WTC11 (cell line): ENCODE measurements around the gene BACH2. TPM values are rescaled to one million over a fixed set of nuclear protein-coding genes. Genes with fewer than 3 reads are reported as not detected.

Experiments used
- ATAC-seq: fragments of 200-7000 bp; cut with Tn5 transposase; 2 replicates; pipeline ENCODE4 v1.10.0; 2021; ENCODE audit warnings: mild to moderate bottlenecking, moderate library complexity
- CTCF ChIA-PET: fragments of 300-600 bp; sonication (Branson Sonifier 250); formaldehyde crosslinking; loops from one replicate; lab custom pipeline; 2021; ENCODE audit warnings: antibody characterized with exemption; lab: Charles Lee
- POLR2A ChIA-PET: fragments of 350-600 bp; sonication (Branson Sonifier 250); formaldehyde crosslinking; loops from one replicate; lab custom pipeline; 2021; ENCODE audit warnings: antibody characterized with exemption; lab: Charles Lee
- DNase-seq: peaks from one replicate; pipeline ENCODE4 v3.0.0; 2021; ENCODE audit warnings: low spot score
- H3K27ac Mint-ChIP-seq: 2 replicates; pipeline ENCODE4 v1.8.0; 2021; ENCODE audit warnings: mixed read lengths
- H3K27me3 Mint-ChIP-seq: 2 replicates; pipeline ENCODE4 v1.8.0; 2021; ENCODE audit warnings: low read depth, mild to moderate bottlenecking, moderate library complexity, mixed read lengths
- H3K36me3 Mint-ChIP-seq: 2 replicates; pipeline ENCODE4 v1.8.0; 2021; ENCODE audit warnings: mixed read lengths
- H3K4me1 Mint-ChIP-seq: 2 replicates; pipeline ENCODE4 v1.8.0; 2022; ENCODE audit warnings: mixed read lengths
- H3K4me3 Mint-ChIP-seq: 2 replicates; pipeline ENCODE4 v1.8.0; 2021; ENCODE audit warnings: mild to moderate bottlenecking, moderate library complexity, mixed read lengths
- H3K9me3 Mint-ChIP-seq: 2 replicates; pipeline ENCODE4 v1.8.0; 2021; ENCODE audit warnings: mixed read lengths
- ATF1 ChIP-seq: sonication (generic); formaldehyde crosslinking; IDR thresholded peaks from 2 replicates; pipeline ENCODE4 v1.8.1; 2023; ENCODE audit warnings: mild to moderate bottlenecking, moderate library complexity, missing genetic modification reagents
- EMX1 ChIP-seq: fragments of 250-450 bp; sonication (Bioruptor Pico); IDR thresholded peaks from 2 replicates; pipeline ENCODE4 v1.8.0; 2021; ENCODE audit warnings: mild to moderate bottlenecking
- ESRRA ChIP-seq: sonication (generic); formaldehyde crosslinking; IDR thresholded peaks from 2 replicates; pipeline ENCODE4 v1.8.1; 2022; ENCODE audit warnings: mild to moderate bottlenecking, missing genetic modification reagents, borderline replicate concordance
- FOXK1 ChIP-seq: sonication (generic); formaldehyde crosslinking; IDR thresholded peaks from 2 replicates; pipeline ENCODE4 v1.8.0; 2022; ENCODE audit warnings: mild to moderate bottlenecking, moderate library complexity, missing genetic modification reagents
- GABPB1 ChIP-seq: sonication (generic); formaldehyde crosslinking; IDR thresholded peaks from 2 replicates; pipeline ENCODE4 v1.8.1; 2023; ENCODE audit warnings: mild to moderate bottlenecking, missing genetic modification reagents
- HMGA2 ChIP-seq: fragments of 250-450 bp; sonication (Bioruptor Pico); IDR thresholded peaks from 2 replicates; pipeline ENCODE4 v1.4.0; 2021; ENCODE audit warnings: mild to moderate bottlenecking, moderate library complexity
- JAZF1 ChIP-seq: fragments of 250-450 bp; sonication (Bioruptor Pico); IDR thresholded peaks from 2 replicates; pipeline ENCODE4 v1.9.0; 2021; ENCODE audit warnings: moderate library complexity, mild to moderate bottlenecking, inconsistent platforms
- MXD4 ChIP-seq: fragments of 250-450 bp; sonication (Bioruptor Pico); IDR thresholded peaks from 2 replicates; pipeline ENCODE4 v1.8.0; 2021; ENCODE audit warnings: mild to moderate bottlenecking, moderate library complexity, borderline replicate concordance
- MYBL2 ChIP-seq: sonication (generic); formaldehyde crosslinking; IDR thresholded peaks from 2 replicates; pipeline ENCODE4 v1.8.1; 2023; ENCODE audit warnings: mild to moderate bottlenecking, moderate library complexity, missing genetic modification reagents
- RELA ChIP-seq: sonication (generic); formaldehyde crosslinking; IDR thresholded peaks from 2 replicates; pipeline ENCODE4 v1.8.1; 2022; ENCODE audit warnings: missing genetic modification reagents, mild to moderate bottlenecking, borderline replicate concordance
- RORB ChIP-seq: fragments of 250-450 bp; sonication (Bioruptor Pico); IDR thresholded peaks from 2 replicates; pipeline ENCODE4 v1.9.0; 2021; ENCODE audit warnings: mild to moderate bottlenecking
- SP1 ChIP-seq: sonication (generic); formaldehyde crosslinking; conservative IDR thresholded peaks from 2 replicates; pipeline ENCODE4 v1.8.1; 2022; ENCODE audit warnings: missing genetic modification reagents
- TEAD1 ChIP-seq: sonication (generic); formaldehyde crosslinking; IDR thresholded peaks from 2 replicates; pipeline ENCODE4 v1.8.0; 2022; ENCODE audit warnings: mild to moderate bottlenecking, missing genetic modification reagents
- TEAD4 ChIP-seq: sonication (generic); formaldehyde crosslinking; IDR thresholded peaks from 2 replicates; pipeline ENCODE4 v1.8.0; 2022; ENCODE audit warnings: mild to moderate bottlenecking, missing genetic modification reagents
- TP53 ChIP-seq: sonication (generic); formaldehyde crosslinking; IDR thresholded peaks from 2 replicates; pipeline ENCODE4 v1.8.1; 2023; ENCODE audit warnings: mild to moderate bottlenecking, missing genetic modification reagents
- ZNF121 ChIP-seq: sonication (generic); formaldehyde crosslinking; IDR thresholded peaks from 2 replicates; pipeline ENCODE4 v1.8.0; 2023; ENCODE audit warnings: missing genetic modification reagents
- ZNF219 ChIP-seq: sonication (generic); formaldehyde crosslinking; IDR thresholded peaks from 2 replicates; pipeline ENCODE4 v1.8.0; 2023; ENCODE audit warnings: missing genetic modification reagents, mild to moderate bottlenecking, borderline replicate concordance
- ZNF232 ChIP-seq: sonication (generic); formaldehyde crosslinking; IDR thresholded peaks from 2 replicates; pipeline ENCODE4 v1.8.0; 2022; ENCODE audit warnings: mild to moderate bottlenecking, missing genetic modification reagents
- ZNF396 ChIP-seq: fragments of 250-450 bp; sonication (Bioruptor Pico); IDR thresholded peaks from 2 replicates; pipeline ENCODE4 v1.8.0; 2021; ENCODE audit warnings: mild to moderate bottlenecking, moderate library complexity, borderline replicate concordance
- total RNA-seq: library from RNA; stranded (reverse); gene quantifications from 3 replicates; pipeline ENCODE4 v1.2.3, GENCODE V29; 2021
- TF ChIP-seq, protein P1 (sequence below): sonication (generic); formaldehyde crosslinking; conservative IDR thresholded peaks from 2 replicates; pipeline ENCODE4 v1.8.1; 2023; ENCODE audit warnings: mild to moderate bottlenecking, low read depth, missing genetic modification reagents, moderate library complexity
- TF ChIP-seq, protein P2 (sequence below): sonication (generic); formaldehyde crosslinking; IDR thresholded peaks from 2 replicates; pipeline ENCODE4 v1.8.0; 2022; ENCODE audit warnings: mild to moderate bottlenecking, missing genetic modification reagents
- TF ChIP-seq, protein P3 (sequence below): fragments of 250-450 bp; sonication (Bioruptor Pico); IDR thresholded peaks from 2 replicates; pipeline ENCODE4 v1.9.0; 2021; ENCODE audit warnings: mild to moderate bottlenecking, borderline replicate concordance
- TF ChIP-seq, protein P4 (sequence below): sonication (generic); formaldehyde crosslinking; IDR thresholded peaks from 2 replicates; pipeline ENCODE4 v1.8.0; 2023; ENCODE audit warnings: missing genetic modification reagents, mild to moderate bottlenecking, borderline replicate concordance

BACH2 gene
- total RNA-seq, 1 experiment from 2014 or later: 5.9 TPM

DNA sequence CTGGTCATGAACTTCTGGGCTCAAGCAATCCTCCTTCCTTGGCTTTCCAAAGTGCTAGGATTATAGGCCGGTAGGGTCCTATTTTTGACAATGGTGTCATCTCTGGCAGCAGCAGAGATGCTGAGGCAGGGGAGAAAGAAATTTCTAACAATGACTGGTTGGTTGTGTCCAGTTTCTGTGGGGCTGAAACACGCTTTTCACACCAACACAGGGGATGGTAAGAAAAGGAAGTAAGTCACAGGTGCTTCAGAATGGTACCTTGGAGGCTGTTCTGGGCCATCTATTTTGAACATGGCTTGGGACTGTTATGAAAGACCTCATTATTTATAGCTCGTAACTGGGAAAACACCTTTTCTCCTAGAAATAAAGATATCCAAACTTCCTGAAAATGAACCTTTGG is 329.7 kb downstream of the BACH2 start:
- ChIA-PET CTCF (interaction anchor here (1.4 kb wide), 1 partner anchor 15 kb away, joined by 4 read pairs; no protein-coding TSS in a partner anchor), POLR2A (no interaction called here)
- Mint-ChIP-seq H3K27ac (no peak overlapping the region), H3K36me3 (no peaks in the 10 kb centered on the region), H3K27me3 (no peaks in the 10 kb centered on the region), H3K4me1 (peaks cover 5% of the 10 kb centered on the region; the same call in 1 of the 2 replicates), H3K9me3 (no peaks in the 10 kb centered on the region), H3K4me3 (no peak overlapping the region)
- ATAC-seq (no peak), DNase-seq (no peak)
- TF ChIP-seq MXD4 (no peak), ZNF396 (CRISPR knock-in tag) (no peak), EMX1 (CRISPR knock-in tag) (no peak), TEAD4 (CRISPR knock-in tag) (no peak), FOXK1 (no peak), TP53 (CRISPR knock-in tag) (no peak), ESRRA (CRISPR knock-in tag) (no peak), ATF1 (no peak), ZNF219 (CRISPR knock-in tag) (no peak), SP1 (CRISPR knock-in tag) (no peak), TEAD1 (no peak)
- TF ChIP-seq, protein P1, sequence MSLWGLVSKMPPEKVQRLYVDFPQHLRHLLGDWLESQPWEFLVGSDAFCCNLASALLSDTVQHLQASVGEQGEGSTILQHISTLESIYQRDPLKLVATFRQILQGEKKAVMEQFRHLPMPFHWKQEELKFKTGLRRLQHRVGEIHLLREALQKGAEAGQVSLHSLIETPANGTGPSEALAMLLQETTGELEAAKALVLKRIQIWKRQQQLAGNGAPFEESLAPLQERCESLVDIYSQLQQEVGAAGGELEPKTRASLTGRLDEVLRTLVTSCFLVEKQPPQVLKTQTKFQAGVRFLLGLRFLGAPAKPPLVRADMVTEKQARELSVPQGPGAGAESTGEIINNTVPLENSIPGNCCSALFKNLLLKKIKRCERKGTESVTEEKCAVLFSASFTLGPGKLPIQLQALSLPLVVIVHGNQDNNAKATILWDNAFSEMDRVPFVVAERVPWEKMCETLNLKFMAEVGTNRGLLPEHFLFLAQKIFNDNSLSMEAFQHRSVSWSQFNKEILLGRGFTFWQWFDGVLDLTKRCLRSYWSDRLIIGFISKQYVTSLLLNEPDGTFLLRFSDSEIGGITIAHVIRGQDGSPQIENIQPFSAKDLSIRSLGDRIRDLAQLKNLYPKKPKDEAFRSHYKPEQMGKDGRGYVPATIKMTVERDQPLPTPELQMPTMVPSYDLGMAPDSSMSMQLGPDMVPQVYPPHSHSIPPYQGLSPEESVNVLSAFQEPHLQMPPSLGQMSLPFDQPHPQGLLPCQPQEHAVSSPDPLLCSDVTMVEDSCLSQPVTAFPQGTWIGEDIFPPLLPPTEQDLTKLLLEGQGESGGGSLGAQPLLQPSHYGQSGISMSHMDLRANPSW (CRISPR knock-in tag): no peak
- TF ChIP-seq, protein P2, sequence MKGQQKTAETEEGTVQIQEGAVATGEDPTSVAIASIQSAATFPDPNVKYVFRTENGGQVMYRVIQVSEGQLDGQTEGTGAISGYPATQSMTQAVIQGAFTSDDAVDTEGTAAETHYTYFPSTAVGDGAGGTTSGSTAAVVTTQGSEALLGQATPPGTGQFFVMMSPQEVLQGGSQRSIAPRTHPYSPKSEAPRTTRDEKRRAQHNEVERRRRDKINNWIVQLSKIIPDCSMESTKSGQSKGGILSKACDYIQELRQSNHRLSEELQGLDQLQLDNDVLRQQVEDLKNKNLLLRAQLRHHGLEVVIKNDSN (CRISPR knock-in tag): no peak
- TF ChIP-seq, protein P3, sequence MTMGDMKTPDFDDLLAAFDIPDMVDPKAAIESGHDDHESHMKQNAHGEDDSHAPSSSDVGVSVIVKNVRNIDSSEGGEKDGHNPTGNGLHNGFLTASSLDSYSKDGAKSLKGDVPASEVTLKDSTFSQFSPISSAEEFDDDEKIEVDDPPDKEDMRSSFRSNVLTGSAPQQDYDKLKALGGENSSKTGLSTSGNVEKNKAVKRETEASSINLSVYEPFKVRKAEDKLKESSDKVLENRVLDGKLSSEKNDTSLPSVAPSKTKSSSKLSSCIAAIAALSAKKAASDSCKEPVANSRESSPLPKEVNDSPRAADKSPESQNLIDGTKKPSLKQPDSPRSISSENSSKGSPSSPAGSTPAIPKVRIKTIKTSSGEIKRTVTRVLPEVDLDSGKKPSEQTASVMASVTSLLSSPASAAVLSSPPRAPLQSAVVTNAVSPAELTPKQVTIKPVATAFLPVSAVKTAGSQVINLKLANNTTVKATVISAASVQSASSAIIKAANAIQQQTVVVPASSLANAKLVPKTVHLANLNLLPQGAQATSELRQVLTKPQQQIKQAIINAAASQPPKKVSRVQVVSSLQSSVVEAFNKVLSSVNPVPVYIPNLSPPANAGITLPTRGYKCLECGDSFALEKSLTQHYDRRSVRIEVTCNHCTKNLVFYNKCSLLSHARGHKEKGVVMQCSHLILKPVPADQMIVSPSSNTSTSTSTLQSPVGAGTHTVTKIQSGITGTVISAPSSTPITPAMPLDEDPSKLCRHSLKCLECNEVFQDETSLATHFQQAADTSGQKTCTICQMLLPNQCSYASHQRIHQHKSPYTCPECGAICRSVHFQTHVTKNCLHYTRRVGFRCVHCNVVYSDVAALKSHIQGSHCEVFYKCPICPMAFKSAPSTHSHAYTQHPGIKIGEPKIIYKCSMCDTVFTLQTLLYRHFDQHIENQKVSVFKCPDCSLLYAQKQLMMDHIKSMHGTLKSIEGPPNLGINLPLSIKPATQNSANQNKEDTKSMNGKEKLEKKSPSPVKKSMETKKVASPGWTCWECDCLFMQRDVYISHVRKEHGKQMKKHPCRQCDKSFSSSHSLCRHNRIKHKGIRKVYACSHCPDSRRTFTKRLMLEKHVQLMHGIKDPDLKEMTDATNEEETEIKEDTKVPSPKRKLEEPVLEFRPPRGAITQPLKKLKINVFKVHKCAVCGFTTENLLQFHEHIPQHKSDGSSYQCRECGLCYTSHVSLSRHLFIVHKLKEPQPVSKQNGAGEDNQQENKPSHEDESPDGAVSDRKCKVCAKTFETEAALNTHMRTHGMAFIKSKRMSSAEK (CRISPR knock-in tag): no peak

DNA sequence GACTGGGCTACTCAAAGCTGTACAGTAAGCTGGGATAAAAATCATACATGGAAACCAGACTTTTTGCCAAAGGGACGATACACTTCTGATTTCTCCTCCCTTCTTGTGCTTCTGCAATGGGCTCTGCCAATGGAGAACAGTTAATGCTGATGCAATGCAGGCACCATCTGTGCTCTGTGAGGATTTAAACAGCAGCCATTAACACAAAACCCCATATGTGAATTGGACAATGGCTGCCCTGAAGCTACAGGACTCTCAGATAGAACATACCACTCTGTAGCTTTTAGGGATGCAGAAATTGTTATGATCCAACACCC is 330.5 kb downstream of the BACH2 start:
- H3K9me3 Mint-ChIP-seq: no peaks in the 10 kb centered on the region
- no peak overlapping the region for H3K4me3 Mint-ChIP-seq
- H3K4me1 Mint-ChIP-seq: peaks cover 5% of the 10 kb centered on the region; the same call in 1 of the 2 replicates
- no peak for ATAC-seq
- POLR2A ChIA-PET: no interaction called here
- no peak overlapping the region for H3K27ac Mint-ChIP-seq
- CTCF ChIA-PET: interaction anchor here (1.4 to 1.8 kb wide), 2 partner anchors 15 to 26 kb away, joined by 4 to 9 read pairs; no protein-coding TSS in a partner anchor
- no peak for DNase-seq
- no peaks in the 10 kb centered on the region for H3K36me3 Mint-ChIP-seq
- no peaks in the 10 kb centered on the region for H3K27me3 Mint-ChIP-seq
- TF ChIP-seq, protein P4, sequence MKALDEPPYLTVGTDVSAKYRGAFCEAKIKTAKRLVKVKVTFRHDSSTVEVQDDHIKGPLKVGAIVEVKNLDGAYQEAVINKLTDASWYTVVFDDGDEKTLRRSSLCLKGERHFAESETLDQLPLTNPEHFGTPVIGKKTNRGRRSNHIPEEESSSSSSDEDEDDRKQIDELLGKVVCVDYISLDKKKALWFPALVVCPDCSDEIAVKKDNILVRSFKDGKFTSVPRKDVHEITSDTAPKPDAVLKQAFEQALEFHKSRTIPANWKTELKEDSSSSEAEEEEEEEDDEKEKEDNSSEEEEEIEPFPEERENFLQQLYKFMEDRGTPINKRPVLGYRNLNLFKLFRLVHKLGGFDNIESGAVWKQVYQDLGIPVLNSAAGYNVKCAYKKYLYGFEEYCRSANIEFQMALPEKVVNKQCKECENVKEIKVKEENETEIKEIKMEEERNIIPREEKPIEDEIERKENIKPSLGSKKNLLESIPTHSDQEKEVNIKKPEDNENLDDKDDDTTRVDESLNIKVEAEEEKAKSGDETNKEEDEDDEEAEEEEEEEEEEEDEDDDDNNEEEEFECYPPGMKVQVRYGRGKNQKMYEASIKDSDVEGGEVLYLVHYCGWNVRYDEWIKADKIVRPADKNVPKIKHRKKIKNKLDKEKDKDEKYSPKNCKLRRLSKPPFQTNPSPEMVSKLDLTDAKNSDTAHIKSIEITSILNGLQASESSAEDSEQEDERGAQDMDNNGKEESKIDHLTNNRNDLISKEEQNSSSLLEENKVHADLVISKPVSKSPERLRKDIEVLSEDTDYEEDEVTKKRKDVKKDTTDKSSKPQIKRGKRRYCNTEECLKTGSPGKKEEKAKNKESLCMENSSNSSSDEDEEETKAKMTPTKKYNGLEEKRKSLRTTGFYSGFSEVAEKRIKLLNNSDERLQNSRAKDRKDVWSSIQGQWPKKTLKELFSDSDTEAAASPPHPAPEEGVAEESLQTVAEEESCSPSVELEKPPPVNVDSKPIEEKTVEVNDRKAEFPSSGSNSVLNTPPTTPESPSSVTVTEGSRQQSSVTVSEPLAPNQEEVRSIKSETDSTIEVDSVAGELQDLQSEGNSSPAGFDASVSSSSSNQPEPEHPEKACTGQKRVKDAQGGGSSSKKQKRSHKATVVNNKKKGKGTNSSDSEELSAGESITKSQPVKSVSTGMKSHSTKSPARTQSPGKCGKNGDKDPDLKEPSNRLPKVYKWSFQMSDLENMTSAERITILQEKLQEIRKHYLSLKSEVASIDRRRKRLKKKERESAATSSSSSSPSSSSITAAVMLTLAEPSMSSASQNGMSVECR (CRISPR knock-in tag): no peak
- TF ChIP-seq RELA (CRISPR knock-in tag) (no peak), JAZF1 (CRISPR knock-in tag) (no peak), ZNF232 (CRISPR knock-in tag) (no peak), EMX1 (CRISPR knock-in tag) (no peak), MYBL2 (CRISPR knock-in tag) (no peak), HMGA2 (no peak), ZNF396 (CRISPR knock-in tag) (no peak), ZNF121 (CRISPR knock-in tag) (no peak), RORB (CRISPR knock-in tag) (no peak), GABPB1 (CRISPR knock-in tag) (no peak)
- TF ChIP-seq, protein P1 (CRISPR knock-in tag): no peak
